PC-9 (cell line): ENCODE measurements around the gene RPL23. TPM values are rescaled to one million over a fixed set of nuclear protein-coding genes. Genes with fewer than 3 reads are reported as not detected.

Experiments
- BruUV-seq: library from RNA; stranded (reverse); fragments of 400-500 nt; replicated peaks from 2 replicates; lab custom pipeline; 2021; lab: Mats Ljungman, UMichigan
- CTCF ChIA-PET: fragments of 300-600 bp; sonication (Branson Sonifier 250); formaldehyde crosslinking; loops from one replicate; lab custom pipeline; 2022; ENCODE audit warnings: antibody characterized with exemption; lab: Charles Lee
- POLR2A ChIA-PET: fragments of 300-600 bp; sonication (Branson Sonifier 250); formaldehyde crosslinking; loops from one replicate; lab custom pipeline; 2022; ENCODE audit warnings: antibody characterized with exemption; ENCODE audit not compliant: unreplicated experiment; lab: Charles Lee
- DNase-seq, 2 experiments: peaks; one replicate each; pipeline versions ENCODE4 v3.0.0 to v3.0.0-alpha.2; 2015 to 2022; ENCODE audit warnings: mixed read lengths in 1 of 2
- H2AFZ ChIP-seq: fragments of 200-600 bp; sonication (generic); 2 replicates; pipeline ENCODE4 v1.8.1; 2017; ENCODE audit warnings: antibody characterized with exemption
- H3F3A ChIP-seq: fragments of 200-600 bp; sonication (generic); 2 replicates; pipeline ENCODE4 v1.8.1; 2017; ENCODE audit warnings: antibody characterized with exemption, mild to moderate bottlenecking, low read depth; ENCODE audit not compliant: insufficient read depth
- H3K27ac ChIP-seq: fragments of 200-600 bp; sonication (generic); 2 replicates; pipeline ENCODE4 v1.6.1; 2016; ENCODE audit warnings: mixed run types
- H3K27me3 ChIP-seq: fragments of 200-600 bp; sonication (generic); 2 replicates; pipeline ENCODE4 v1.6.1; 2016; ENCODE audit warnings: low read depth, mixed run types; ENCODE audit not compliant: insufficient read depth
- H3K36me3 ChIP-seq: fragments of 200-600 bp; sonication (generic); 2 replicates; pipeline ENCODE4 v1.6.1; 2016; ENCODE audit warnings: low read depth, mixed run types
- H3K4me1 ChIP-seq: fragments of 200-600 bp; sonication (generic); replicated peaks from 2 replicates; pipeline ENCODE4 v1.6.1; 2016; ENCODE audit warnings: mixed run types; ENCODE audit not compliant: insufficient read depth
- H3K4me2 ChIP-seq: fragments of 200-600 bp; sonication (generic); 2 replicates; pipeline ENCODE4 v1.6.1; 2017; ENCODE audit warnings: mixed run types
- H3K4me3 ChIP-seq: fragments of 200-600 bp; sonication (generic); 2 replicates; pipeline ENCODE4 v1.6.1; 2016; ENCODE audit warnings: mixed run types
- H3K79me2 ChIP-seq: fragments of 200-600 bp; sonication (generic); 2 replicates; pipeline ENCODE4 v1.6.1; 2017; ENCODE audit warnings: low read depth, mixed run types
- H3K9me2 ChIP-seq: fragments of 200-600 bp; sonication (generic); 2 replicates; pipeline ENCODE4 v1.8.1; 2017; ENCODE audit warnings: mild to moderate bottlenecking; ENCODE audit not compliant: insufficient read depth
- H3K9me3 ChIP-seq: fragments of 200-600 bp; sonication (generic); 2 replicates; pipeline ENCODE4 v1.8.1; 2016; ENCODE audit warnings: low read depth; ENCODE audit not compliant: insufficient read depth
- H4K20me1 ChIP-seq: fragments of 200-600 bp; sonication (generic); 2 replicates; pipeline ENCODE4 v1.8.1; 2017; ENCODE audit not compliant: insufficient read depth
- EZH2 ChIP-seq: fragments of 200-600 bp; sonication (generic); IDR thresholded peaks from 2 replicates; pipeline ENCODE4 v1.8.0; 2017; ENCODE audit warnings: antibody characterized with exemption, low read depth
- intact Hi-C: fragments of 100-400 bp; cut with micrococcal nuclease; formaldehyde crosslinking; loops from one replicate; pipeline ENCODE4 v1.10.0; 2022; ENCODE audit not compliant: unreplicated experiment
- total RNA-seq: library from RNA; stranded (reverse); gene quantifications from 2 replicates; pipeline ENCODE4 v1.2.3, GENCODE V29; 2021
- TF ChIP-seq, protein P1 (sequence below): fragments of 200-600 bp; sonication (generic); conservative IDR thresholded peaks from 2 replicates; pipeline ENCODE4 v1.6.1; 2017; ENCODE audit warnings: mixed run types, antibody characterized with exemption, mild to moderate bottlenecking, moderate library complexity

The RPL23 gene
- total RNA-seq, 1 experiment from 2014 or later = 1,146 TPM

DNA sequence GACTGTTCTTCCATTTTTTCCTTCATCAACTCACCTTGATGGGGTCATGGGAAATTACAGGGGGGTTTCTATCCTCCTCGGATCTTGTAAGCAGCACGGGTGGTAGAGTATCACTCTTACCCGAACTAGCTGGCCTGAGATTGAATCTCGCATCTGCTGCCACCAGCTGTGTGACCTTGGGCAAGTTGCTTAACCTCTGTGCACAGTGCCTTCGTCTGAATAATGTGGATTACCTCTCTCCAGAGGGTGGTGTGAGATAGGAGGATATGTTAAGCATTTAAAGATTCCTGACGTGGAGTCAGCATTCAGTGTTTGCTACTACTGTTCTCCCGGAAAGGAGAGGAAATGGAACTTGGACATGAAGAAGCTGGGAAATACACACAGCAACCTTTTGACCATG is 40.8 kb upstream of the RPL23 start:
- H2AFZ ChIP-seq = no peak overlapping the region
- no peaks in the 10 kb centered on the region for H3K9me2 ChIP-seq
- BruUV-seq = no TSS peak
- H3K4me3 ChIP-seq = no peak overlapping the region
- H3K27ac ChIP-seq = 0 out of 2 replicates have a peak overlapping the region, but pooled peaks have one; percentile 23
- no peak overlapping the region for H3K4me2 ChIP-seq
- POLR2A ChIA-PET = no interaction called here
- peaks cover 54% of the 10 kb centered on the region for H3F3A ChIP-seq
- intact Hi-C loops = no loop called here
- no peak for TF ChIP-seq EZH2
- TF ChIP-seq, protein P1, sequence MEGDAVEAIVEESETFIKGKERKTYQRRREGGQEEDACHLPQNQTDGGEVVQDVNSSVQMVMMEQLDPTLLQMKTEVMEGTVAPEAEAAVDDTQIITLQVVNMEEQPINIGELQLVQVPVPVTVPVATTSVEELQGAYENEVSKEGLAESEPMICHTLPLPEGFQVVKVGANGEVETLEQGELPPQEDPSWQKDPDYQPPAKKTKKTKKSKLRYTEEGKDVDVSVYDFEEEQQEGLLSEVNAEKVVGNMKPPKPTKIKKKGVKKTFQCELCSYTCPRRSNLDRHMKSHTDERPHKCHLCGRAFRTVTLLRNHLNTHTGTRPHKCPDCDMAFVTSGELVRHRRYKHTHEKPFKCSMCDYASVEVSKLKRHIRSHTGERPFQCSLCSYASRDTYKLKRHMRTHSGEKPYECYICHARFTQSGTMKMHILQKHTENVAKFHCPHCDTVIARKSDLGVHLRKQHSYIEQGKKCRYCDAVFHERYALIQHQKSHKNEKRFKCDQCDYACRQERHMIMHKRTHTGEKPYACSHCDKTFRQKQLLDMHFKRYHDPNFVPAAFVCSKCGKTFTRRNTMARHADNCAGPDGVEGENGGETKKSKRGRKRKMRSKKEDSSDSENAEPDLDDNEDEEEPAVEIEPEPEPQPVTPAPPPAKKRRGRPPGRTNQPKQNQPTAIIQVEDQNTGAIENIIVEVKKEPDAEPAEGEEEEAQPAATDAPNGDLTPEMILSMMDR = no peak
- peaks cover 52% of the 10 kb centered on the region for H3K4me1 ChIP-seq
- no peaks in the 10 kb centered on the region for H3K9me3 ChIP-seq
- CTCF ChIA-PET = no interaction called here
- H3K27me3 ChIP-seq = no peaks in the 10 kb centered on the region
- H3K79me2 ChIP-seq = peaks cover 88% of the 10 kb centered on the region
- H4K20me1 ChIP-seq = peaks cover 40% of the 10 kb centered on the region
- peaks cover 25% of the 10 kb centered on the region; the same call in 1 of the 2 replicates for H3K36me3 ChIP-seq
- no peak for DNase-seq

DNA sequence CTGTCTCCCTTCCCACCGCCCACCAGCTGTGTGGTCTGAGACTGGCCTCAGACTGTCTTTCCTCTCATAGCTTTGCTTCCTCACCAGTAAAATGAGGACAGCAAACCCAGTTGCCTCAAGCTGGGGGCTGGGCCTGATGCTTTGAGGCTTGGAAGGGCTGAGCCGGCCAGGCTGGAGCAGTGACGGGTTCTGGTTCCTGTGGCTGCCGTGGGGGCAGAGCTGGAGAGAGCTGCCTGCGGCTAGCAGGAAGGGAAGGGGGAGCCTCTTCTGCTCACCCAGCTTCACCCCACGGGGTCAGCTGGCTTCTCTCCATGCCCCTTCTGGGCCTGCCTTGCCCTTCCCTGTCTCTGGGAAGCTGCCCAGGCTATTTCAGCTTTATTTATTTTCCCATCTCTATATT is 40.1 kb upstream of the RPL23 start:
- Histone ChIP-seq H3F3A (peaks cover 54% of the 10 kb centered on the region), H3K4me3 (no peak overlapping the region), H2AFZ (no peak overlapping the region), H3K79me2 (peaks cover 89% of the 10 kb centered on the region), H3K36me3 (peaks cover 28% of the 10 kb centered on the region; the same call in 1 of the 2 replicates), H3K27me3 (no peaks in the 10 kb centered on the region), H3K4me1 (peaks cover 45% of the 10 kb centered on the region), H4K20me1 (peaks cover 47% of the 10 kb centered on the region), H3K9me2 (no peaks in the 10 kb centered on the region), H3K9me3 (no peaks in the 10 kb centered on the region), H3K4me2 (no peak overlapping the region), H3K27ac (no peak overlapping the region)
- CTCF ChIA-PET = interaction anchor here (0.5 kb wide), 1 partner anchor 227 kb away, joined by 4 read pairs; no protein-coding TSS in a partner anchor
- TF ChIP-seq EZH2 = no peak
- TF ChIP-seq, protein P1 = no peak
- DNase-seq = no peak
- intact Hi-C loops = no loop called here
- POLR2A ChIA-PET = no interaction called here
- BruUV-seq = no TSS peak

DNA sequence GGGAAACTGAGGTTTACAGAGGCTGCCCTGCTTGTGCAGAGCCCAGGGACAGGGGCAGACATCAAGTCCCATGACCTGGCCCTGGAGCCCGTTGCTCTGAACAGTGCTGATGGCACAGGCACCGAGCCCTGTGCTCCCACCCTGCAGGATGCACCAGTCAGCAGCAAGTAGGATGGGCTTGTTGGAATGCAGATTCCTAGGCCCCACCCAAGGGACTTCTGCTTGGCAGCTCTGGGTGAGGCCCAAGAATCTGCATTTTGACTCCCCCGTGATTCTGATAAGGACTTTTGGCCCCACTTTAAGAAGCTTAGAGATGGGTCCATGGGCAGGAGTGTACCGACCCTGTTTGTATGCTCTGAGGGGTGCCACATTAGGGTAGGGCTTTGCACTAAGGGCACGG is 39.6 kb upstream of the RPL23 start:
- no TSS peak for BruUV-seq
- H3K4me3 ChIP-seq = no peak overlapping the region
- ChIA-PET POLR2A (no interaction called here), CTCF (interaction anchor here (0.5 kb wide), 1 partner anchor 227 kb away, joined by 4 read pairs; no protein-coding TSS in a partner anchor)
- H4K20me1 ChIP-seq = peaks cover 52% of the 10 kb centered on the region
- H3K4me1 ChIP-seq = peaks cover 40% of the 10 kb centered on the region
- H3K27me3 ChIP-seq = no peaks in the 10 kb centered on the region
- H3K36me3 ChIP-seq = peaks cover 29% of the 10 kb centered on the region; the same call in 1 of the 2 replicates
- H3K9me3 ChIP-seq = no peaks in the 10 kb centered on the region
- H3K27ac ChIP-seq = no peak overlapping the region
- H3F3A ChIP-seq = peaks cover 54% of the 10 kb centered on the region
- intact Hi-C loops = no loop called here
- DNase-seq = no peak
- TF ChIP-seq EZH2 = no peak
- TF ChIP-seq, protein P1 = no peak
- H3K4me2 ChIP-seq = no peak overlapping the region
- no peak overlapping the region for H2AFZ ChIP-seq
- peaks cover 89% of the 10 kb centered on the region for H3K79me2 ChIP-seq
- no peaks in the 10 kb centered on the region for H3K9me2 ChIP-seq
